ENCODE results near the gene NAA60.

DNA sequence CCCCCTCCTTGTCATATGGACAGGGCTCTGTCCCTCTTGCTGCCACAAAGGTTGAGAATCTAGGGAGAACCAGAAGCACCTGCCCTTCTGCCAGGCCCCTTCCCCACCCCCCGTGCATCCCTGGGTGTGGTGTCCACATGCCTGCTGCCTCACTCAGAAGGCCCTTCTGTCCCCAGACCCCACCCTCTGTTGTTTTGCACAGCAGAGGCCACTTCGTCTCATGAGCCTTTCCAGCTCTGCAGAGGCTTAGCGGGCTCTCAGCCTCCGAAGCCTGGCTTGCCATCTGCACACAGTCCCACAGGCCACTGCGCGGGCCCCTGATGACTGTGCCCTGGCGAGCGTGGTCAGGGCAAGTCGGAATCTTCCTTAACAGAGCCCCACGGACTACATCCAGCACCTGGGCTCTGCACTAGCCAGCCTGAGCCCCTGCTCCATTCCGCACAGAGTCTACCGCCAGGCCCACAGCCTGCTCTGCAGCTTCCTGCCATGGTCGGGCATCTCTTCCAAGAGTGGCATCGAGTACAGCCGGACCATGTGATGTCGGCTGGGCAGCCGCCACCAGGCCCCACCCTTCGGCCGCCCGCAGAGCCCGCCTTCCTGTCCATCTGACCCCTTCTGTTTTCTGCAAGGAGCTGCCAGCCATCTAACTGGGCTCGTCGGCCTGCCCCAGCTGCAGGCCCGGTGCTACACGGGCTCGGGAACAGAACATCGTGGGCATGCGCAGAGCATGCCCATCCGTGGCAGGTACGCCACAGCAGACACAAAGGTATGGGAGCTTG lies 41.0 kb downstream of the NAA60 start:
- TF ChIP-seq, protein P1, sequence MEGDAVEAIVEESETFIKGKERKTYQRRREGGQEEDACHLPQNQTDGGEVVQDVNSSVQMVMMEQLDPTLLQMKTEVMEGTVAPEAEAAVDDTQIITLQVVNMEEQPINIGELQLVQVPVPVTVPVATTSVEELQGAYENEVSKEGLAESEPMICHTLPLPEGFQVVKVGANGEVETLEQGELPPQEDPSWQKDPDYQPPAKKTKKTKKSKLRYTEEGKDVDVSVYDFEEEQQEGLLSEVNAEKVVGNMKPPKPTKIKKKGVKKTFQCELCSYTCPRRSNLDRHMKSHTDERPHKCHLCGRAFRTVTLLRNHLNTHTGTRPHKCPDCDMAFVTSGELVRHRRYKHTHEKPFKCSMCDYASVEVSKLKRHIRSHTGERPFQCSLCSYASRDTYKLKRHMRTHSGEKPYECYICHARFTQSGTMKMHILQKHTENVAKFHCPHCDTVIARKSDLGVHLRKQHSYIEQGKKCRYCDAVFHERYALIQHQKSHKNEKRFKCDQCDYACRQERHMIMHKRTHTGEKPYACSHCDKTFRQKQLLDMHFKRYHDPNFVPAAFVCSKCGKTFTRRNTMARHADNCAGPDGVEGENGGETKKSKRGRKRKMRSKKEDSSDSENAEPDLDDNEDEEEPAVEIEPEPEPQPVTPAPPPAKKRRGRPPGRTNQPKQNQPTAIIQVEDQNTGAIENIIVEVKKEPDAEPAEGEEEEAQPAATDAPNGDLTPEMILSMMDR (conservative IDR thresholded peaks at IDR 0.05; ENCODE audit: low read depth, low read length) = no peak
- no peak for TF ChIP-seq EZH2 (IDR thresholded peaks at IDR 0.05; ENCODE audit: borderline replicate concordance, low read depth, low read length, poor library complexity, severe bottlenecking)
